NCI-H524 treated with DMSO at 0.1 percent for 48 hours (cell line): Measurements from ENCODE around the gene TMEM253.

ENCODE experiments used
- DNase-seq: peaks from one replicate; lab custom pipeline; 2025; lab: John Stamatoyannopoulos, UW

TMEM253 gene

DNA sequence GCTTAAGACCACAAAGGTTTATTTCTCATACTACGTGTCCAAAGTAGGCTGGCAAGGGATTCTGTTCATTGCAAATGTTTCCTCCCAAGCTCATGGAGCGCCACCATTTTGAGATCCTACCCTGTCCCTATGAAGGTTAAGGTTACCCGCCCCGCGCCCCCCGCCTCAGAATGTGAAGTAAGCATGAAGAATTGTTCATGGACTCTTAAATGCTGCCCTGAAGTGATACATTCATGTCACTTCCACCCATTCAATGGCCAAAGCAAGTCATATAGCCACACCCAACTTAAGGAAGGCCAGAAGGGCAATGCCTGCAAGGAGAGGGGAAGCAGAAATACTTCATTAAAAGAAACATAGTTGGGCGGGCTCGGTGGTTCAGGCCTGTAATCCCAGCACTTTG, 4.2 kb downstream of the TMEM253 start:
- DNase-seq, result no peak

DNA sequence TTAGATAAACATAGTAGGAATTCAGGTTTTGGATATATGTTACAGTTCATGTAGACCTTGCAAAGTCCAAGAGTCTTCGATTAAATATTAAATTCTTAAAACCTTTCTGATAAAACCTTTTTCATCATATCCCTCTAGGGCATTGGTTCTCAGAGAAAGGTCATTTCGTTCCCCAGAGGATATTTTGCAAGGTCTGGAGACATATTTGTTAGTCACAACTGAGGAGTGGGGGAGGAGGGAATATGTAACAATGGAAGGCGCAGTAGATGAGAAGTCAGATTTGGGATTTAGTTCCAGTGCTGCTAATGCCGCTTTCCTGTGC, 5.3 kb downstream of the TMEM253 start:
- DNase-seq, result no peak

DNA sequence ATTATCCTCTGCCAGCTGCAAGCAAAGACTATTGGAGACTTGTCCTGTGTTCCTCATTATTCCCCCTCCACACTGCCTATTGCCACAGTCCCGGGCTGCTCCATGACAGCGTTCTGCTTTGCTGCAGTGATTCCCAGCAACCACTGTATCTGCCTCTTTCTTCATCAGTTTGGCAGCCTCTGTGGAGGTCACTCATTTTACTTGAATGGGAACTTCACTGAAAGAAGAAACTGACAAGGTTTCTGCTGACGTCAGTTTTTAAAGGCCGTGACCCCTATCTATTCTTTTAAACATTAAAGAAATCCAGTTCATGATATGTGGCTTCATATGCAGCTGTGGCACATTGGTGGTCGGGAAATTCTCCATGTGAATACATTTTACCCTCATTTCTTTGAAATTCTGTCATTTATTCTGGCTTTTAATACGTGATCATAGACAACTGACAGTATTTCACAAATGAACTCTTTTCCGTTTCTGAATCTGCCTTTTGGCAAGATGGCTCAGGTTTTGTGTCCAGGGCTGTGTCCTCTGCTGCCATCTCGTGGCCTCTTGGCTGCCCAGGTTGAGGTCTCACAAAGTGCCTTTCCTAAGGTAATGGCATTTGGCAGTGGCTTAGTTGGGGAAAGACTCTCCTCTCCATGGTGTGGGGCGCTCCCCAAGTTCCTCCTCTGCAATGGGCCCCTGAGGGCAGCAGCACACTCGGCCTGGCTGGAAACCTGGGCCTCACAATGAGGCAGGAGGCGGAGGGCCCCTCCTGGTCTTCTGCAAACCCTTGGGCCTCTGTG, 5.8 kb downstream of the TMEM253 start:
- DNase-seq, result peak; percentile 17

DNA sequence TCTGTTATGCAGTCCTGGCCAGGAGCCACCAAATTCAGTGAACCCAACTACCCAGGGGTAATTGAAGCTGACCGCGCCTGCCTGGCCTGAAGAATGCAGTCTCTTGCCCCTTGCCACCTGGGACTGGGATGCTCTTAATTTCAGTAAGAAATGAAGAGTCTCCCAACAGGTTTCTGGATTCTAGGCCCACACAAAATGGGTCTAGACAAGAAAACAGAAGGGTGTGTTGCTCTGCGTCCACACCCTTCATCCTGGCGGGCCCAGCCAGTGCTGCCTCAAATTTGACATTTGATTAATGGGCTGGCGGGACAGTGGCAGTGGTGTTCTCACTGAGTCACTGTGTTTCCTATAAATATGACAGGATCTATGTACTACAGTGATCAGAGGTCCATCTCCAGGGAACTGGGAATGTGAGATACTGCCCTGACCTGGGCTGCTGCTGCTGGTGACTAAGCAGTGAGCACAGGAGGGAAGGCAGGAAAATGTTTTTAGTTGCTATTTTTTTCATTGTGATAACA, 6.5 kb downstream of the TMEM253 start:
- no peak for DNase-seq

DNA sequence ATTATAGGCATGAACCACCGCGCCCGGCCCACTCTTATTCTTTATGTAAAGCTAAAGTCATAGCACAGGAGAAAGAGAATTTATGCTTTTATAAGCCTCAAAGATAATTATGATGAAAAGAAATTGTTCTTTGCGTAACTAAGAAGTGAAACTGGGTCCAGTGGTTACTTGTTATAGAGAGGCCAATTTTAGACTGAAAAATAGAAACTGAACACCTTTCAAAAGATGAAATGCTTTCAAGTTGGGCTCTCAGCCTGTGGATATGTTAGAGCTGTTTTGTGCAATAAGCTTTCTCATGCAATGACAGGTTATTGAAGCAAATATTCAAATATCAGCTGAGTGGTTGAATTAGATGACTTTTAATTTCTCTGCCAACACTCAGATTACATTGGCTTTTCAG, 7.9 kb downstream of the TMEM253 start:
- DNase-seq, result no peak

GRCh38 chr14:21109377-21110138, 8.7 kb downstream of the TMEM253 start:
- DNase-seq, result no peak

DNA sequence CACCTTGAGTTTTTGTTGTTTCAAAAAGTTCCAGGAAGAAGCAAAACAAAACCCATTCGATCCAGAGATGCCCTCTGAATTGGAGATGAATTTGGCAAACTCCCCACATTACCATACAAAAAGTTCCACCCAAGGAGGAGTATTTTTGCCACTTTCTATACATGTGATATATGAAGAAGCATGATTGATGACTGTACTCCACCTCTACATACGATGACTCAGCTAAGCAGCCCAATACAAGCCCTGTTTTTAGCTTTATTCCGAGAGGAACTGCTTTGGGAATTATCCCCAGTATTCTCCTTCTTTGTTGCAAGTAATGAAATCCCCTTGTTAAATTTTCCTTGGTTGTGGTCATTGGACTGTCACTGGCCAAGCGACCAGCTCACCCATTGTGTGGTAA, 11.4 kb downstream of the TMEM253 start:
- DNase-seq, result no peak

GRCh38 chr14:21113369-21113768, 12.5 kb downstream of the TMEM253 start:
- DNase-seq, result no peak

- no peak for DNase-seq
Measured at GRCh38 chr14:21118933-21119332, 18.1 kb downstream of the TMEM253 start.

- DNase-seq, result no peak
Measured at GRCh38 chr14:21120686-21121085, 19.8 kb downstream of the TMEM253 start.

- no peak for DNase-seq
Measured at GRCh38 chr14:21121122-21121521, 20.3 kb downstream of the TMEM253 start.

DNA sequence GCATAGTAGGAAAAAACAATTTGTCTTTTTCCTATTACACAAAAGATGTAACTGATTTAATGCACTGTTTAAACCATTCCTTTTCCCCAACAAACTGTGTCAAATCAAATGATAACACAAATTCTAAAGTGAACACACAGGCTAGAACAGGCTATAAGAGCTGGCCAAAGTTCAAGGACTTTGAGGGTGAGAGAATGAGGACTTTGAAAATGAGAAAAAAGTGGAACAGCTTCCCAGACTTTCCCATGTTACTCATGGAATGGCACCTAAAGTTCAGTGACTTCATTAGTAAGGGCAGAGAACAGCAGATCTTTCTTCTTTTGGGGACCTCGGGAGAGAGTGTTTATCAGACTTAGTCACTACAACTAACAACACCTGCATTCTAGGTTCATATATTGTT, 22.6 kb downstream of the TMEM253 start:
- no peak for DNase-seq

DNA sequence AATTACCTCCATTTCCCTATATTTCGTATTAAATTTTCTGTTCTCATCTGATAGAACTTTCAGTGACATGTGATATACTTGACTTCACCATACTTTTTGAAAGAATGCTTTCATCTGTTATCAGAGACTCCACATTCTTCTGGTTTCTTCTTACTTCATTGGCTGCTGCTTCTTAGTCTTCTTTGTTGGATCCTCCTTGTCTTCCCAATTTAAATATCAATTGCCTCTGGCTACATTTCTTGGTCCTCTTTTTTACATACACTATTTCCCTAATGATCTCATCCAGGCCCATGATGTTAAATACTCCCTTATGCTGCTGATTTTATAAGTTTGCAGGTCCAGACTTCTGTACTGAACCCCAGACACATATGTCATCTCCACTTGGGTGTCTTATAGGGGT, 33.0 kb downstream of the TMEM253 start:
- DNase-seq, result no peak

- no peak for DNase-seq
Measured at GRCh38 chr14:21136024-21136423, 35.2 kb downstream of the TMEM253 start.

DNA sequence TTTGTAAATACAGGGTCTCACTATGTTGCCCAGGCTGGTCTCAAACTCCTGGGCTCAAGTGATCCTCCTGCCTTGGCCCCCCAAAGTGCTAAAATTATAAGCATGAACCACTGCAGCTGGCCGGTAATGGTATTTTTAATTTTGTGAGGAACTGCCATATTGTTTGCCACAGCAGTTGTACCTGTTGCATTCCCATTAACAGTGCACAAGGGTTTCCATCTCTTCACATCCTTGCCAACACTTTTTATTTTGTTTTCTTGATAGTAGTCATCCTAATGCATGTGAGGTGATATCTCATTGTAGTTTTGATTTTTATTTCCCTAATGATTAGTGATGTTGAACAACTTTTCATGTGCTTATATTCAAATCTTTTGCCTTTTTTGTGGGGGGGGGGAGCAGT, 41.5 kb downstream of the TMEM253 start:
- no peak for DNase-seq

GRCh38 chr14:21145437-21145836, 44.6 kb downstream of the TMEM253 start:
- DNase-seq, result no peak

GRCh38 chr14:21149641-21150367, 48.9 kb downstream of the TMEM253 start:
- DNase-seq, result no peak
